CMK (cell line): ENCODE measurements around the gene MITD1.
"Not testable (repeated sequence)": the region's sequence is repeated elsewhere in the genome, so short reads cannot be mapped to it uniquely, and the experiment has no call there.

Experiments
- DNase-seq: peaks from one replicate; pipeline ENCODE4 v3.0.0-alpha.2; 2010; ENCODE audit warnings: low read depth

Gene MITD1

DNA sequence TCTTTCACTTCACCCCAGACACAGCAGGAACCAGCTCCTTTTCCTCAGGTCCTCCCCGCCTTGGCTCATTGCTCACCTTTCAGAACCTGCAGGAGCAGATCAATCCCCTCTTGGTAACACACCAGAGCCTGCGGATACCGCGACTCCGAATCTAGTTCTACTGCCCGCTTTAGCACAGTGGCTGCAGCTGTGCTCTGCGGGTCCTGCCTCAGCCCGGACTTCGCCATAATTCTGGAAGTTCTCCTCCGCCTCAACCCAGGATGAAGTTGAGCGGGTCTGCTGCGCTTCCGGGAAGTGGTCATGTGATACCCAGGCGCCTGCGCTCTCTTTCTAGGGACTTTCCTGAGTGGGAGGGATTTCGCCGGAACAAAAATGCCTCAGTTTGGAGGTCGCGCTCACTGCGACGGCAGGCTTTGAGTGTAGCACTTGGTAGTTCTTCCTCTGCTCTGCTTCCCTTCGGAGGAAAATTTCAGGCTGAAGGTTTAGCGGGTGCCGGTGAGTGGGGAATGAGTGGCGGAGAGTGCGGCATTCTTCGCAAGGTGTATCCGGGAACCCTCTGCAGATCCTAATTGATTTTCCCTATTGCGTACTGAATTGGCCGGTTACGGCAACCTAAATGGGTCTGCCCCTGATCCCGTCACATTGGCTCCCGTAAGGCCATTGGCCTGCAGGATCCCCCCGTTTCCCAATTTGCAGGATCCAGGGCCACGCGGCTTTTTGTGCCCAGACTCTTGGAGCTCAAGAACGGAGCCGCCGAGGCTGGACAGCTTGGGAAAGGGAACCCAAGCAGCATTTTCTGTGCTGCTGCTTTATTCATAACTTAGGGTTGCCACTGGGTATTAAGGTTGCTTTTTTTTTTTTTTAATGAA lies at the start of gene MITD1, which contains the start of gene MRPL30:
Gene MITD1 (minus strand): TSS at position 304 of the 869 bp plus-strand sequence. CDS start 77 bp downstream, at position 227.
Gene MRPL30 (plus strand): TSS at position 430 of the 869 bp plus-strand sequence. CDS start 5,020 bp downstream, outside the sequence.
- peak; percentile 80 for DNase-seq

DNA sequence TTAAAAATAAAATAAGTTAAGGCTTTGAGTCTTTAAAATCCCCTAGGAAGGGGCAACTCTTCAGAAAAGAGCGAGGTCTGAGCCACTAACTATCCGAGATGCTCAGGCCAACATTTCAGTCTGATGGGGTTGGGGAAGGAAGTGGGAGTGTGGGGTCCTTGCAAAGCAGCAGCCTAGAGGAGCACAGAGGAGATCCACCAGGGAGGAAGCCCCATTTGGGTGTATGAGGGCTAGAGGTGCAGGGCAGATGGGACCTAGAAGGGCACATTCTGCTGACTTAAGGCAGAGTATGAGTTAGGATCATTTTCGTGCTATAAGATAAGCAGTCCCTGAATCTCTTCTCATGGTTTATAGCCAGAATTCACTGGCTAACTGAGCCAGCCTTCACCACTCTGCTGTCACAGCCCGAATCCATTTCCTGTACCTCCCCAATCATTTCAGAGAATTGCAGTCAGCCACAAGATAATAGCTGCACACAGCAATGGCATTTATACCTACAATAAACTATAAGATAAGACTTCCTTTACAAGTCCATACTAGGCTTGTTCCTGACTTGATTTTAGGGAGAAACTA lies 37.2 kb upstream of the MITD1 start:
- no peak for DNase-seq

GRCh38 chr2:99216096-99216495 lies 35.2 kb upstream of the MITD1 start:
- DNase-seq, result no peak

DNA sequence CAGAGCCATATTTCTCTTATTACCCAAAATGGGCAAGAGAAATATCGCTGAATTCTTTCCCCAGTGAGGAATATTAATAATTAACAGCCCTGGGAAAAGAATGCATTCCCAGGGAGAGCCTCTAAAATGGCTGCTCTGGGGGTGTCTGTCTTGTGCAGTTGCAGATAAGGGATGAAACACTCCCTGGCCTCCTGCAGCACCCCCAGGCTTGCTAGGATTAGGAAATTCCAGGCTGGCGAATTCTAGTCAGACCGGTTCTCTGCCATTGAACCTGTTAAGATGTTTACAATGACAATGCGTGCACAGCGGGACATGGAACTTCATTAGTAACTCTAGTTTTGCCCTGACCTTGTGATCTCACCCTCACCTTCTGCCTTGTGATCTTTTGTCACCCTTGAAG lies 24.6 kb upstream of the MITD1 start:
- no peak for DNase-seq

DNA sequence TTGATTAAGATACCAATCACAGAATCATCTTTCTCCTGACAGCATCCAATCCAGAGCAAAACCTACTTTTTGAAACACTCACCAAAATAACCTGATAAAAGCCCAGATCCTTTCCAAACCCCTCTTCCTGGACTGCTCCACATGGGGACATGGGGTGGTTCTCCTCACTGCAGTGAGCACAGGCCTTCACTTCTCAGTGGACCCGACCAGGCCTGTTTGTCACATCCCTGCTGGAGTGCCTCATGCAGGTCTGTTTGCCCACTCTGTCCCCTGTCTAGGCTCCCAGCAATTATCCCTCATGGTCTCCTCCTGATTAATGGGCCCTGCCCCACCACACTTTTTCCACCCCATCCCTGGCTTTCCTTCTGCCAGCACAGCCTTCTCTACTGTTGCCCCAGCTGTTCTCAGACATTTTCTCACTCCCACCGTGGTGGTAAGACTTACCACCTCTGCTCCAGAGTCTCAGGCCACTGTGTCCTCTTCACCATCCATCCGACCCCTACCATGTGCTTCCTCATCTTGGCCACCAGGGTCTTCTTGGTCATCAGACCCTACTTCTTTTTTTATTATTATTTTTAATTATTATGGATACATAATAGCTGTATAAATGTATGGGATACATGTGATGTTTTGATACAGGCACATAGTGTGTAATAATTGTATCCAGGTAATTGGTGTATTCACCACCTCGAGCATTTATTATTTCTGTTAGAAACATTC lies 21.3 kb upstream of the MITD1 start:
- DNase-seq, result no peak

DNA sequence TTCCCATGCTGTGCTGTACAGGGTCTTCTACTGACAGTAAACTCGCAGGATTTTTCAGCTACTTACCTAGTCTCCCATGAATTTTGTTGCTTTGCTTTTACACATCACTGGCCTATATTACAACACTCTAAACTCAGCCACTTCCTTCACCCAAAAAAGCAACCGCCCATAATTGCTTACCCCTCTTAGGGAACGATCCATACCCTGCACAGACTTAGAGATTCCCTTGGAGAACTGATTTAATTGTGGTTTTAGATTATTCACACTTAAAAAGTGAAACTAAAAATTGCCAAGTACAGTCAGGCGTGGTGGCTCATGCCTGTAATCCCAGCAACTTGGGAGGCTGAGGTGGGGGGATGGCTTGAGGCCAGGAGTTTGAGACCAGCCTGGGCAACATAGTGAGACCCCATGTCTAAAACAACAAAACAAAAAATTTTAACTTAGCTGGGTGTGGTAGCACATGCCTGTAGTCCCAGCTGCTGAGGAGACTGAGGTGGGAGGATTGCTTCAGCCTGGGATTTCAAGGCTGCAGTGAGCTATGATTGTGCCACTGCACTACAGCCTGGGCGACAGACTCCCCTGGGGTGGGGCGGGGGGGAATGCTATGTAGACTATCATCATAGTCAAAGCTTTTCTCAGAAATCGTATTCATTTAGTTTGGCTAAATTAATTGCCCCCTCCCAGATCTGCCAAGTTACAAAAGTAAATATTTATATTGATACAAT lies 19.4 kb upstream of the MITD1 start:
- no peak for DNase-seq

GRCh38 chr2:99198103-99198841 lies 17.4 kb upstream of the MITD1 start:
- no peak for DNase-seq

DNA sequence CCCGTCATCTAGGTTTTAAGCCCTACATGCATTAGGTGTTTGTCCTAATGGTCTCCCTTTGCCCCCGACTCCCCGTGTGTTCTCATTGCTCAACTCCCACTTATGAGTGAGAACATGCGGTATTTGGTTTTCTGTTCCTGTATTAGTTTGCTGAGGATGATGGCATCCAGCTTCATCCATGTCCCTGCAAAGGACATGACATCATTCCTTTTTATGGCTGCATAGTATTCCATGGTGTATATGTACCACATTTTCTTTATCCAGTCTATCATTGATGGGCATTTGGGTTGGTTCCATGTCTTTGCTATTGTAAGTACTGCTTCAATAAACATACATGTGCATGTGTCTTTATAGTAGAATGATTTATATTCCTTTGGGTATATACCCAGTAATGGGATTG lies 11.5 kb upstream of the MITD1 start:
- not testable (repeated sequence) for DNase-seq

DNA sequence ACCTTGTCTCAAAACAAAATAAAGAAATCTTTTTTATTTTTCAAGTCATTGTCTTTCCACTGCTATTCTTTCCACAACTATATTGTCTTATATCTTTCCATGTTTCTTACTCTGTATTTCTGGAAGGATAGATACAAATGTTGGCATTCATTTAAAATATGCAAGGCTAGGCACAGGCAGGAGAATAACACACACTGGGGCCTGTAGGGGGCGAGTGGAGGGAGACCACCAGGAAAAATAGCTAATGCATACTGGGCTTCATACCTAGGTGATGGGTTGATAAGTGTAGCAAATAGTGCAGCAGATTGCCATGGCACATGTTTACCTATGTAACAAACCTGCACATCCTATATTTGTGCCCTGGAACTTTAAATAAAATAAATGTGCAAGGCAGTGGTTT lies 9.7 kb upstream of the MITD1 start:
- DNase-seq, result no peak

- DNase-seq, result no peak
These were observed 7.5 kb upstream of the MITD1 start for GRCh38 chr2:99188357-99188756.

- DNase-seq, result no peak
These were observed 6.2 kb upstream of the MITD1 start for GRCh38 chr2:99187011-99187410.

DNA sequence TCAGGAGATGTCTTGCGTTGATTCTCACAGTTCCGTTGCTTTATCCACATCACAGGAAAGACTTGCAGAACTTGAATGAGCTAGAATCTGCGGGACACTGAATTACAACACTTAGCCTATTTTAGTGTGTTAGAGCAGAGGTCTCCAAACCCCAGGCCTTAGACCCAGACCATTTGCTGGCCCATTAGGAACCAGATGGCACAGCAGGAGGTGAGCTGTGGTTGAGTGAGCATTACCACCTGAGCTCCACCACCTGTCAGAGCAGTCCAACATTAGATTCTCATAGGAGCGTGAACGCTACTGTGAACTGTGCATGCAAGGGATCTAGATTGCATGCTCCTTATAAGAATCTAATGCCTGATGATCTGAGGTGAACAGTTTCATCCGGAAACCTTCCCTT lies 4.0 kb upstream of the MITD1 start:
- DNase-seq, result no peak

DNA sequence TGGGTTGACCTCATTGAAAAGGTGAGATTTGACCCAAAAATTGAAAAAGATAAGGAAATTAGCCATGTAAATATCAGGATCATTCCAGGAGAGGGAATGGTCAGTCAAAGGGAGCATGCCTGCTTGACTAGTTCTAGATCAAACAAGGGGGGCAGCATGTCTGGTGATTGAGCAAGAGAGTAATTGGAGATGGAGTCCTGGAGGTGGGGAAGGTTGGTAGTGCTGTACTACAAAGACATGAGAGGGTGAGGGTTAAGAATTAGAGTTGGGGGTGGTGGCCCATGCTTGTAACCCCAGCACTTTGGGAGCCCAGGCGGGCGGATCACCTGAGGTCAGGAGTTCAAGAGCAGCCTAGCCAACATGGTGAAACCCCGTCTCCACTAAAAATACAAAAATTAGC lies 2.2 kb upstream of the MITD1 start:
- DNase-seq, result no peak

DNA sequence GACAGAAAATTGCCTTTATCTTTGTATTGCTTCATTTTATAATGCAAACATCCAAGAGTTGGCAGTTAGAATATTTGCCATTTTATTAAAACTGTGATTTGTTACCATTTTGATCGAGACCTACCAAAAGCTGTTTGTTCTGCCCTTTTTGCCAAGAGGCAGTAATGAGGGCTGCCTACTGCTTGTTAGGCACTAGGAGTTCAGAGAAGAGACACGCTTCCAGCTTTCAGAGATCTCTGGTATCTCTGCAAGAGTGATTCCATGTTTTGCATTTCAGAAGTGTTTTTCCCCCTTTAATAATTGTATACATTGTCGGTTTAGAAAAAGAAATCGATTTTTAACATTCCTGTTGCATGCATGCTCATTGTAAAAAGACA lies 754 bp upstream of the MITD1 start:
- DNase-seq, result no peak

DNA sequence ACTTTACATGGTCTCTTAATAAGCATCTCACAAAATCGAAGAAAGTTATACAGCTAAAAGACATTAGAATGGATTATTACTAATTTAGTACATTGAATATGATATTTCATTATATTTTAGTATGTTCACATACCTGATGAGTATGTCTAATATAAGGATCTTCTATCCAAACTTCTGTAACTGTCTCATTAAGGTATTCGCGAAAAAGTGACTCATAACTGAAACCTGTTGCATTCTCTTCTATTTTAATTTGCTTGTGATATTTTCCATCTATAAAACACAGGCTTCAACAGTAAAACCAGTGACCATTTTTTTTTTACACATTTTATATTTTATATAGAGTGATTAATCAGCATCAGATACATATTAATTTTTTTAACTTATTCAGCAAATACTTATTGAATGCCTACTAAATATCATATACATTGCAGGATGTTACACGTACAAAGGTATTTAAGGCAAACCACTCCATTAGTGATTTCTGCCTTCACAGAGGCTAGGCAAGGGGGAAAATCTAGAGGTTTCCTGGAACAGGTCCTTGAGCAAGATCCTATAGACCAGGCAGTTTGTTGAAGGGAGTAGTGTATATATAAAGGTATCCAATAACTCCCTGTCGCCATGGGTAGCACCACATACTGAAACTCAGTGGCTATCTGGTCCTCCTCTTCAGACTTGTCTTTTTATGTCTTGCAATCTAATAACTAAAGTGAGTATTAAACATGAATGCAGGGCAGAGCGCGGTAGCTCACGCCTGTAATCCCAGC lies 9.3 kb downstream of the MITD1 start:
- no peak for DNase-seq

GRCh38 chr2:99169534-99169933 lies 11.3 kb downstream of the MITD1 start:
- DNase-seq, result no peak

GRCh38 chr2:99166218-99166617 lies 14.6 kb downstream of the MITD1 start:
- no peak for DNase-seq

DNA sequence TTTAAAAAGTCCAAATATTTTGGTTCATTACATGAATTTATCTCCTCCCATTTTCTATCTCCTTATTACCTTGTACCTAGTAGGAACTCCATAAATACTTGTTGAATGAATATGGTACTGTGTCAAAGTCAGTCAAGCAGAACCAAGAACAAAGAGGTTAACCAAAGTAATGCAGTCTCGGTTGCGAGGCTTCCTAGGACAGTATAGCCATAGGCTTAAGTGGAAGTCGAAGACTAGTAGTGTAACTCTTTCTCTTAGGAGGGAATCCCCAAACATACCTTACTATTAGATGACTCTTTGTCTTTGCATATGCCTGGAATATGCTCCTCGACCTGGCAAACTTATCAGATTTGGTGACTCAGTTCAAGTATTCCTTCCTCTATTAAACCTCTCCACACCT lies 21.3 kb downstream of the MITD1 start:
- no peak for DNase-seq

- no peak for DNase-seq
These were observed 22.3 kb downstream of the MITD1 start for GRCh38 chr2:99158599-99158998.

- no peak for DNase-seq
These were observed 24.0 kb downstream of the MITD1 start for GRCh38 chr2:99156891-99157290.
